ENCODE measurements around the gene CAV3. TPM values are rescaled to one million over a fixed set of nuclear protein-coding genes. Genes with fewer than 3 reads are reported as not detected.

CAV3 gene
- total RNA-seq, 4 donors from 2014 or later = not detected

DNA sequence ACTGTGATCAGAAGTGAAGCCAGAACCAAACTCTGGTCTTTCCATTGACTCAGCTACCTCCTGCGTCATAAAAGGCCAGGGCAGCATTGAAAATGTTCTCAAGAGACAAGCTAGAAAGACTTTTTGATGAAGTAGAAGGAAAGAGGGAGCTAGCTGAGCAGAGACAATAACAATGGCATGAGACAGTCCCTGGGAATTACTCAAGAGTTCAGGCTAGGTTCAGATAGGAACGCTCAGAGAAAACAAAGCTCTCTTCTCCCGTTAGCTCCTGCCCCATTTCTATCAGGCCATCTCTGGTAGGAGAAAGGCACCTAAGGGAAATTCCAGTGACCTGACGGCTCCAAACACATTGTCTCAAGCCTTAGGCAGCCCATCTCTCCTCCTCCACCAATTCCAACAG, 42.8 kb downstream of the CAV3 start:
- DNase-seq = no peak
- Histone ChIP-seq H3K27ac (no peak overlapping the region), H3K9me3 (no peaks in the 10 kb centered on the region), H3K4me1 (no peaks in the 10 kb centered on the region), H3K27me3 (no peaks in the 10 kb centered on the region), H3K36me3 (no peaks in the 10 kb centered on the region), H3K4me3 (no peak overlapping the region)
- intact Hi-C loops (cut with DNase I; ENCODE audit: low total_unique reads) = no loop called here
- TF ChIP-seq POLR2A (IDR thresholded peaks at IDR 0.05) (no peak), POLR2AphosphoS5 (IDR thresholded peaks at IDR 0.05) (no peak), EP300 (IDR thresholded peaks at IDR 0.05; ENCODE audit: low read depth) (no peak)
- TF ChIP-seq, protein P1, sequence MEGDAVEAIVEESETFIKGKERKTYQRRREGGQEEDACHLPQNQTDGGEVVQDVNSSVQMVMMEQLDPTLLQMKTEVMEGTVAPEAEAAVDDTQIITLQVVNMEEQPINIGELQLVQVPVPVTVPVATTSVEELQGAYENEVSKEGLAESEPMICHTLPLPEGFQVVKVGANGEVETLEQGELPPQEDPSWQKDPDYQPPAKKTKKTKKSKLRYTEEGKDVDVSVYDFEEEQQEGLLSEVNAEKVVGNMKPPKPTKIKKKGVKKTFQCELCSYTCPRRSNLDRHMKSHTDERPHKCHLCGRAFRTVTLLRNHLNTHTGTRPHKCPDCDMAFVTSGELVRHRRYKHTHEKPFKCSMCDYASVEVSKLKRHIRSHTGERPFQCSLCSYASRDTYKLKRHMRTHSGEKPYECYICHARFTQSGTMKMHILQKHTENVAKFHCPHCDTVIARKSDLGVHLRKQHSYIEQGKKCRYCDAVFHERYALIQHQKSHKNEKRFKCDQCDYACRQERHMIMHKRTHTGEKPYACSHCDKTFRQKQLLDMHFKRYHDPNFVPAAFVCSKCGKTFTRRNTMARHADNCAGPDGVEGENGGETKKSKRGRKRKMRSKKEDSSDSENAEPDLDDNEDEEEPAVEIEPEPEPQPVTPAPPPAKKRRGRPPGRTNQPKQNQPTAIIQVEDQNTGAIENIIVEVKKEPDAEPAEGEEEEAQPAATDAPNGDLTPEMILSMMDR (IDR thresholded peaks at IDR 0.05) = no peak
- WGBS, 2 donors (ENCODE audit: low coverage in 1 of 2) = 79 to 81% methylated on average over 2 to 4 of the region's 4 CpGs
- in situ Hi-C loops (cut with MboI; ENCODE audit: low pct_ligation_motif_present in 1 of 4, low pct_unique_long_range_greater_than_20kb in 1 of 4, low sequenced_read_pairs in 3 of 4) = no loop called here

DNA sequence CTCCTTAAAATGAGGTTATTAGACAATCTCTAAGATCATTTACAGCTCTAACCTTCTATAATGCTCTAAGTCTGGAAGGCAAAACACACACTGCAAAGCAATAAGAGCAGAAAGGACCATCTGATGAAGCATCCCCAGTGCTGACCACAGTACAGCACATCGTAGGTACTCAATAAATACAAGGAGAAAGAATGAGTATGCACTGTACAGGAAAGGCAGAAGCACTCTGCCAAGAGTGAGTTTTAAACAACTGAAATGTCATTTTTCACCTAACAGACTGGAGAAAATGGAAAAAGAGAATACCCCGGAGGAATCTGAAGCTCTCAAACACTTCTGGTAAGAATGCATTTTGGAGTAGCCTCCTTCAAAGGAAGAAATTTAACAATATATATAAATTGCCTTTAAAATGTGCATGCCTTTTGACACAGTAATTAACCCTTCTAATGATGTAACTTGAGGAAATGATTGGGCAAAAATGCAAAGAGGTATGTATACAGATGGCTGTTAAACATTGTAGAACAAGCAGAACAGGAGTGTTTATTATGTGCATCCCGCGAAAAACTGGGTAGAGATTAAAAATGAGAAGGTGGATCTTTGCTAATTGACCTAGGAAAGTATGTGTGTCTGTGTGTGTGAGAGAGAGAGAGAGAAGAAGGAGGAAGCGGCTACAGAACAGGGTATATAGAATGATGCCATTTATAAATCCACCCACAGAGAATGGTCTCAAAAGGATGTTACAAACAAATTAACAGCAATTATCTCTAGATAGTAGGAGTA, 43.8 kb downstream of the CAV3 start:
- 72 to 87% methylated on average over 4 to 5 of the region's 5 CpGs for WGBS, 2 donors (ENCODE audit: low coverage in 1 of 2)
- intact Hi-C loops (cut with DNase I; ENCODE audit: low total_unique reads) = no loop called here
- Histone ChIP-seq H3K27me3 (no peaks in the 10 kb centered on the region), H3K27ac (no peak overlapping the region), H3K9me3 (no peaks in the 10 kb centered on the region), H3K36me3 (no peaks in the 10 kb centered on the region), H3K4me3 (no peak overlapping the region), H3K4me1 (no peaks in the 10 kb centered on the region)
- TF ChIP-seq EP300 (IDR thresholded peaks at IDR 0.05; ENCODE audit: low read depth) = no peak
- in situ Hi-C loops (cut with MboI; ENCODE audit: low pct_ligation_motif_present in 1 of 4, low pct_unique_long_range_greater_than_20kb in 1 of 4, low sequenced_read_pairs in 3 of 4) = no loop called here
- no peak for DNase-seq

DNA sequence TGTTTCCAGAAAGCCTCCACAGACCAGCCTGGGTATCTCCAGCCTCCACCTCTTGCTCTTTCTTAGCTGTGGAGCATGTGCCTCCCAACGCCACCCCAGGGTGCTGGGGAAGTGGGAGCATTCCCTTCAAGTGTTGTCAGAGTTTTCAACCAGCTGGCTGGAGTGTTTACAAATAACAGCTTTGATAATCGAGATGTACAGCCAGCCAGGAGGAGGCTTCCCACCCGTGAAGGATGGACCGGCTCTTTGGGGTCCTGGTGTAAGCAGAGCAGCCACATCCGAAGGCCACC, 44.3 kb downstream of the CAV3 start:
- TF ChIP-seq, protein P1 (IDR thresholded peaks at IDR 0.05) = no peak
- TF ChIP-seq EP300 (IDR thresholded peaks at IDR 0.05; ENCODE audit: low read depth) (no peak), POLR2A (IDR thresholded peaks at IDR 0.05) (no peak), POLR2AphosphoS5 (IDR thresholded peaks at IDR 0.05) (no peak)
- in situ Hi-C loops (cut with MboI; ENCODE audit: low pct_ligation_motif_present in 1 of 4, low pct_unique_long_range_greater_than_20kb in 1 of 4, low sequenced_read_pairs in 3 of 4) = no loop called here
- WGBS, 2 donors (ENCODE audit: low coverage in 1 of 2) = 77% methylated on average over 5 of the region's 5 CpGs; no CpG with 5 or more reads in 1 of the 2 donors

DNA sequence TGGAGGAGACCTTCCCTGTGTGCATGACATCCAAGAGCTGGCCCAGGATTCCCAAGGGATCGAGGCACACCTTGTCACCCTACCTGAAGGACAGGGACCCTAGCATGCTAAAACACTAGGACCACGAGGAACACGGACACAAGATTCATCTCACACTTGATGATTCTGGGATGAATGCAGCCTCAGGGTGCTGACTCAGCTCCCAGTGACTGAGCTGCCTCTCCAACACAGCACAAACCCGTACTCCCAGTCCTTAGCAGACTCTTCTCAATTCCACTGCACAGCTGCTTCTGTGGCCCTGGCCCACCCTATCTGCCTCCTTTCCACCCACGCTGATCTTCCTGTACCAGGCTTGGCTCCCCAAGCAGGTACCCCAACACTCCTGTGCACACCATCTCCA, 44.9 kb downstream of the CAV3 start:
- TF ChIP-seq, protein P1 (IDR thresholded peaks at IDR 0.05) = no peak
- TF ChIP-seq POLR2A (IDR thresholded peaks at IDR 0.05) (no peak), POLR2AphosphoS5 (IDR thresholded peaks at IDR 0.05) (no peak), EP300 (IDR thresholded peaks at IDR 0.05; ENCODE audit: low read depth) (no peak)
- WGBS, 2 donors (ENCODE audit: low coverage in 1 of 2) = 79 to 96% methylated on average over 2 to 5 of the region's 5 CpGs
- Histone ChIP-seq H3K36me3 (no peaks in the 10 kb centered on the region), H3K9me3 (no peaks in the 10 kb centered on the region), H3K27me3 (no peaks in the 10 kb centered on the region), H3K27ac (no peak overlapping the region), H3K4me3 (no peak overlapping the region), H3K4me1 (no peaks in the 10 kb centered on the region)
- in situ Hi-C loops (cut with MboI; ENCODE audit: low pct_ligation_motif_present in 1 of 4, low pct_unique_long_range_greater_than_20kb in 1 of 4, low sequenced_read_pairs in 3 of 4) (no loop called here), intact Hi-C loops (cut with DNase I; ENCODE audit: low total_unique reads) (no loop called here)
- no peak for DNase-seq

More for the DNA sequence above, 44.3 kb downstream of the CAV3 start:
- Histone ChIP-seq H3K4me3 (no peak overlapping the region), H3K9me3 (no peaks in the 10 kb centered on the region), H3K36me3 (no peaks in the 10 kb centered on the region), H3K27ac (no peak overlapping the region), H3K4me1 (no peaks in the 10 kb centered on the region), H3K27me3 (no peaks in the 10 kb centered on the region)
- DNase-seq = no peak
- intact Hi-C loops (cut with DNase I; ENCODE audit: low total_unique reads) = no loop called here

DNA sequence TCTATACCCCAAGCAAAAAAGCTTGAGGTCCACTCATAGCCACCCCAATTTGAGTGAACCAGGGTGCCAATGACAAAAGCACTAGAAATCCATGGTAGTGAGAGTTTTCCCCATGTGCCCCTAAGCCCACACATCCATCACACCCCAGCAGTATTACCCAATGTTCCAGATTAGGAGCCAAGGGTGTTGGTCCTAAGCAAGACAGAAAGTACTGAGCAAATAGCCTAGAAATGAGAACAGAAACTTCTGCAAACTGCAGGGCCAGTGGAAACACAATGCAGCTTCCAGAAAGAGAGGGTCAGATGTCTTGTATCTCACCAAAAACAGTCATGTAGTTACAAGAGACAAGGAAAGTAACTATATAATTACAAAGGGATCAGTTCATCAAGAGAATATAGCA, 46.7 kb downstream of the CAV3 start:
- Histone ChIP-seq H3K4me3 (no peak overlapping the region), H3K4me1 (no peaks in the 10 kb centered on the region), H3K27me3 (no peaks in the 10 kb centered on the region), H3K9me3 (no peaks in the 10 kb centered on the region), H3K36me3 (no peaks in the 10 kb centered on the region), H3K27ac (no peak overlapping the region)
- intact Hi-C loops (cut with DNase I; ENCODE audit: low total_unique reads) (no loop called here), in situ Hi-C loops (cut with MboI; ENCODE audit: low pct_ligation_motif_present in 1 of 4, low pct_unique_long_range_greater_than_20kb in 1 of 4, low sequenced_read_pairs in 3 of 4) (no loop called here)
- no peak for DNase-seq
- TF ChIP-seq, protein P1 (IDR thresholded peaks at IDR 0.05) = no peak
- TF ChIP-seq EP300 (IDR thresholded peaks at IDR 0.05; ENCODE audit: low read depth) = no peak
- no peak for TF ChIP-seq POLR2AphosphoS5 (IDR thresholded peaks at IDR 0.05)
- no peak for TF ChIP-seq POLR2A (IDR thresholded peaks at IDR 0.05)

Measured in transverse colon (tissue), 4 donors.